Renal cortical epithelial cell (primary cell): ENCODE results near the gene ATAD3B. TPM values are rescaled to one million over a fixed set of nuclear protein-coding genes. Genes with fewer than 3 reads are reported as not detected.
"Not testable (repeated sequence)": the region's sequence is repeated elsewhere in the genome, so short reads cannot be mapped to it uniquely, and the experiment has no call there.

Experiments used
- DNase-seq: peaks from one replicate; pipeline ENCODE4 v3.0.0-alpha.2; 2011; ENCODE audit warnings: low read depth
- total RNA-seq: library from RNA; depleted of rRNA; stranded (reverse); fragments of >200 nt; gene quantifications from 2 replicates; pipeline ENCODE4 v1.2.3, GENCODE V29; 2014

ATAD3B gene
- 12.2 and 18.6 TPM in 2 replicates for total RNA-seq

- DNase-seq, result peak; percentile 74
Observed at GRCh38 chr1:1471389-1472052, at the start of gene ATAD3B. Gene ATAD3B (plus strand): TSS chr1:1471765. CDS start chr1:1471885, 120 bp downstream.

- DNase-seq, result no peak
Observed at GRCh38 chr1:1421907-1422464, 49.6 kb upstream of the ATAD3B start.

GRCh38 chr1:1422465-1423244, 48.9 kb upstream of the ATAD3B start:
- no peak for DNase-seq

- DNase-seq, result no peak
Observed at GRCh38 chr1:1423245-1423597, 48.3 kb upstream of the ATAD3B start.

GRCh38 chr1:1424707-1425106, 46.9 kb upstream of the ATAD3B start:
- DNase-seq, result no peak

GRCh38 chr1:1425426-1425752, 46.2 kb upstream of the ATAD3B start:
- DNase-seq, result no peak

GRCh38 chr1:1425753-1426495, 45.6 kb upstream of the ATAD3B start:
- DNase-seq, result no peak

GRCh38 chr1:1426496-1427105, 45.0 kb upstream of the ATAD3B start:
- DNase-seq, result no peak

GRCh38 chr1:1427106-1427819, 44.3 kb upstream of the ATAD3B start:
- no peak for DNase-seq

- DNase-seq, result no peak
Observed at GRCh38 chr1:1427820-1428148, 43.8 kb upstream of the ATAD3B start.

GRCh38 chr1:1428174-1428573, 43.4 kb upstream of the ATAD3B start:
- no peak for DNase-seq

- not testable (repeated sequence) for DNase-seq
Observed at GRCh38 chr1:1428967-1429366, 42.6 kb upstream of the ATAD3B start.

- DNase-seq, result no peak
Observed at GRCh38 chr1:1429671-1430073, 41.9 kb upstream of the ATAD3B start.

- DNase-seq, result peak; percentile 16
Observed at GRCh38 chr1:1430114-1430982, 41.2 kb upstream of the ATAD3B start.

GRCh38 chr1:1430992-1431844, 40.3 kb upstream of the ATAD3B start:
- no peak for DNase-seq

- no peak for DNase-seq
Observed at GRCh38 chr1:1431845-1432273, 39.7 kb upstream of the ATAD3B start.

- no peak for DNase-seq
Observed at GRCh38 chr1:1432274-1432950, 39.2 kb upstream of the ATAD3B start.

- DNase-seq, result peak; percentile 26
Observed at GRCh38 chr1:1432951-1433803, 38.4 kb upstream of the ATAD3B start.
